K562 (cell line): ENCODE results near the gene ABHD8. TPM values are rescaled to one million over a fixed set of nuclear protein-coding genes. Genes with fewer than 3 reads are reported as not detected.

Experiments
- CXXC5 ChIP-seq: fragments of 250-450 bp; sonication (Bioruptor Pico); IDR thresholded peaks from 2 replicates; pipeline ENCODE4 v1.8.0; 2022; ENCODE audit warnings: inconsistent platforms, mild to moderate bottlenecking, moderate library complexity
- EHMT2 ChIP-seq: fragments of 450-650 bp; IDR thresholded peaks from 2 replicates; pipeline ENCODE4 v1.6.1; 2018; ENCODE audit warnings: antibody characterized with exemption
- FUS ChIP-seq: fragments of 200-400 bp; formaldehyde crosslinking; optimal IDR thresholded peaks from 2 replicates; pipeline ENCODE3; 2017; ENCODE audit warnings: low read depth, low read length
- HMG20A ChIP-seq: fragments of 450-650 bp; formaldehyde crosslinking; conservative IDR thresholded peaks from 2 replicates; pipeline ENCODE4 v1.4.0; 2020; ENCODE audit warnings: mild to moderate bottlenecking, mixed read lengths
- ILF3 ChIP-seq: fragments of 450-650 bp; IDR thresholded peaks from 2 replicates; pipeline ENCODE4 v1.6.1; 2018; ENCODE audit warnings: antibody characterized with exemption, mild to moderate bottlenecking, moderate library complexity, borderline replicate concordance
- KLF16 ChIP-seq: IDR thresholded peaks from 2 replicates; pipeline ENCODE4 v1.6.1; 2016; ENCODE audit warnings: antibody characterized with exemption
- LEF1 ChIP-seq: fragments of 450-650 bp; IDR thresholded peaks from 2 replicates; pipeline ENCODE4 v1.6.1; 2016; ENCODE audit warnings: mild to moderate bottlenecking
- POLR2A ChIP-seq: fragments of 450-650 bp; conservative IDR thresholded peaks from 2 replicates; pipeline ENCODE4 v1.6.1; 2016
- SMARCC2 ChIP-seq: fragments of 450-650 bp; IDR thresholded peaks from 2 replicates; pipeline ENCODE4 v1.6.1; 2017; ENCODE audit warnings: antibody characterized with exemption, moderate library complexity, mild to moderate bottlenecking, low read depth
- TOE1 ChIP-seq, 2 experiments: fragments of 450-650 bp in 1 of 2; sonication (generic) in 1 of 2; formaldehyde crosslinking in 1 of 2; IDR thresholded peaks; 2 replicates each; pipeline versions ENCODE4 v1.7.1 to v1.8.0; 2016 to 2022; ENCODE audit warnings: borderline replicate concordance in 2 of 2, mild to moderate bottlenecking in 2 of 2, antibody characterized with exemption in 1 of 2, inconsistent platforms in 1 of 2, low read depth in 1 of 2, missing genetic modification reagents in 1 of 2, moderate library complexity in 1 of 2
- XRCC5 ChIP-seq: fragments of 200-400 bp; formaldehyde crosslinking; IDR thresholded peaks from 2 replicates; pipeline ENCODE4 v1.6.1; 2017; ENCODE audit warnings: low read depth, mild to moderate bottlenecking, low read length
- ZKSCAN1 ChIP-seq: fragments of 150-350 bp; IDR thresholded peaks from 2 replicates; pipeline ENCODE4 v1.6.1; 2016; ENCODE audit warnings: low read depth, low read length
- ZNF431 ChIP-seq: sonication (generic); formaldehyde crosslinking; IDR thresholded peaks from 2 replicates; pipeline ENCODE4 v1.8.0; 2022; ENCODE audit warnings: mild to moderate bottlenecking, missing genetic modification reagents
- ZNF830 ChIP-seq: fragments of 250-450 bp; sonication (Bioruptor Pico); IDR thresholded peaks from 2 replicates; pipeline ENCODE4 v1.5.0; 2021; ENCODE audit warnings: mild to moderate bottlenecking
- polyA plus RNA-seq, 8 experiments: library from polyadenylated mRNA; depleted of rRNA in 4 of 8; stranded (reverse) in 5 of 8; unstranded in 3 of 8; fragments of >200 nt; fragmentation: Nextera tagmentation in 2 of 8; fragmentation: Illumina TruSeq in 1 of 8; extraction: Ambion mirVana in 2 of 8; extraction: Trizol in 1 of 8; gene quantifications; 2 replicates each; pipeline versions ENCODE4 v1.2.1 to v1.2.3, GENCODE V29; 2011 to 2014; ENCODE audit warnings: inconsistent platforms in 1 of 8, missing spikeins in 1 of 8
- total RNA-seq, 7 experiments: library from RNA; depleted of rRNA in 6 of 7; stranded (reverse); fragments of >200 nt in 6 of 7; fragmentation: Illumina TruSeq in 2 of 7; extraction: Trizol in 2 of 7; gene quantifications; 2 replicates each; pipeline versions ENCODE4 v1.2.1 to v1.2.3, GENCODE V29; 2011 to 2021; ENCODE audit warnings: low replicate concordance in 1 of 7
- TF ChIP-seq, protein P1 (sequence below), 2 experiments: fragments of 450-650 bp in 1 of 2; sonication (generic) in 1 of 2; formaldehyde crosslinking in 1 of 2; IDR thresholded peaks in 1 of 2; conservative IDR thresholded peaks in 1 of 2; 2 replicates each; pipeline versions ENCODE4 v1.6.1 to v1.8.1; 2016 to 2023; ENCODE audit warnings: mild to moderate bottlenecking in 2 of 2, moderate library complexity in 2 of 2, inconsistent platforms in 1 of 2, missing genetic modification reagents in 1 of 2
- TF ChIP-seq, protein P2 (sequence below): fragments of 250-450 bp; sonication (Bioruptor Pico); IDR thresholded peaks from 2 replicates; pipeline ENCODE4 v1.9.0; 2021; ENCODE audit warnings: mild to moderate bottlenecking
- TF ChIP-seq, protein P3 (sequence below): sonication (generic); formaldehyde crosslinking; IDR thresholded peaks from 2 replicates; pipeline ENCODE4 v1.8.1; 2023; ENCODE audit warnings: mild to moderate bottlenecking, missing genetic modification reagents
- TF ChIP-seq, protein P4 (sequence below): sonication (generic); formaldehyde crosslinking; IDR thresholded peaks from 2 replicates; pipeline ENCODE4 v1.8.1; 2023; ENCODE audit warnings: mild to moderate bottlenecking, missing genetic modification reagents
- TF ChIP-seq, protein P5 (sequence below): fragments of 250-450 bp; sonication (Bioruptor Pico); IDR thresholded peaks from 2 replicates; pipeline ENCODE4 v1.5.0; 2021; ENCODE audit warnings: mild to moderate bottlenecking, borderline replicate concordance

ABHD8 gene
- total and polyA plus RNA-seq, 9 of the 15 experiments (the other 6 are each of a cell fraction or from before 2014, with no cell fraction given): 0.04 to 6.6 (median 2.0) TPM; not detected in 1

DNA sequence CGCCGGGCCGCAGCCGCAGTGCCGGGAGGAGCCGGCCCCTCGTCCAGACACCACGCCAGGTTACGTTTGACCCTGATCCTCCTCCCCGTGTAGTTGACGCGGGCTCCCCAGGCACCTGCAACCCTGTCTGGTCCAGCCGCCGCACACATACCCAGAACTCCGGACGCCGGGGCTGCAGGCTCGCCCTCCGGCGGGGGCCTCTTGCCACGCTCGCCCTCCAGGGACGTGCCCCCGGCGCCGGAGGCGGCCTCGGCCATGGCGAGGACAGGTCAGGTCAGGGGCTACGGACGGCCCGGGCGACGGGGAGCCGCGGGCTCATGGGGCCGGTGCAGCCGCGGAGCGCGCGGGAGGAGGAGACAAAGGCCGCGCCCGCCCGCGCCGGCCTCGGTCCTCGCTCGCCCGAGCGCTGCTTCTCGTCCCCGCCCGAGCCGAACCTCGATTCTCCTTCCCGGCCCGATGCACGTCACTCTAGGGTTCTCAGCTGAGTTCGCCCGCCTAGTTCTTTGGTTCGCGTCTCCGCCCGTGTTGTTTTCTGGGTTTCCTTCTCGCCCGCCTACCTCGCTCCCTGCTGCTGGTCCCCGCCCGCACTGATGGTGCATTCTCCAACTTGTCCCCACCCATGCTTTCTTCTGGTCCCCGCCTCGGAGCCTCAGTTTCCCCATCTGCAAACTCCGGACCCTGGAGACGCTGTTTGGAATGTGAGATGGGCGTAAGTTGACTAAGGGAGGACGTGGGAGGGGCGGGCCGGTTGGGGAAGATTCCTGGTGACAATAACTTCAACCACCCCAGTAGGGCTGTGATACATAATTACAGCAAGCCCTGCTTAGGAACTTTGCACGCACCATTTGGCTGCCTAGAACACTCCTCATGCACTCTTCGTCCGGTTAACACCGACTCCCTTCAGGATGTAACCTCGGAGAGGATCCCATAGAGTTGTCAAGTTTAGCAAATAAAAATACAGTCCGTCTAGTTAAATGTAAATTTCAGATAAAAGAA lies 31.5 kb upstream of the ABHD8 start, which contains the start of gene ANO8 (continued):
- TF ChIP-seq, protein P1, sequence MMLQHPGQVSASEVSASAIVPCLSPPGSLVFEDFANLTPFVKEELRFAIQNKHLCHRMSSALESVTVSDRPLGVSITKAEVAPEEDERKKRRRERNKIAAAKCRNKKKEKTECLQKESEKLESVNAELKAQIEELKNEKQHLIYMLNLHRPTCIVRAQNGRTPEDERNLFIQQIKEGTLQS (IDR thresholded peaks at IDR 0.05): no peak
- TF ChIP-seq, protein P1 (CRISPR knock-in tag; conservative IDR thresholded peaks at IDR 0.05): no peak
- TF ChIP-seq KLF16 (no peak), CXXC5 (CRISPR knock-in tag) (peak; percentile 99), LEF1 (0 out of 2 replicates have a peak, but pooled peaks have one; percentile 34), POLR2A (no peak), XRCC5 (peak; percentile 99), SMARCC2 (peak; percentile 42; the same call in 1 of the 2 replicates), FUS (peak; percentile 93), ZNF431 (CRISPR knock-in tag) (peak; percentile 69), ZKSCAN1 (peak; percentile 81), ILF3 (no peak; the same call in 1 of the 2 replicates), HMG20A (no peak), TOE1 (IDR thresholded peaks at IDR 0.05; ENCODE audit: borderline replicate concordance) (peak; percentile 96), TOE1 (CRISPR knock-in tag; IDR thresholded peaks at IDR 0.05; ENCODE audit: borderline replicate concordance, low read depth) (no peak), ZNF830 (CRISPR knock-in tag) (no peak), EHMT2 (no peak)
- TF ChIP-seq, protein P2, sequence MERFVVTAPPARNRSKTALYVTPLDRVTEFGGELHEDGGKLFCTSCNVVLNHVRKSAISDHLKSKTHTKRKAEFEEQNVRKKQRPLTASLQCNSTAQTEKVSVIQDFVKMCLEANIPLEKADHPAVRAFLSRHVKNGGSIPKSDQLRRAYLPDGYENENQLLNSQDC: peak; percentile 63; the same call in 1 of the 2 replicates
- TF ChIP-seq, protein P3, sequence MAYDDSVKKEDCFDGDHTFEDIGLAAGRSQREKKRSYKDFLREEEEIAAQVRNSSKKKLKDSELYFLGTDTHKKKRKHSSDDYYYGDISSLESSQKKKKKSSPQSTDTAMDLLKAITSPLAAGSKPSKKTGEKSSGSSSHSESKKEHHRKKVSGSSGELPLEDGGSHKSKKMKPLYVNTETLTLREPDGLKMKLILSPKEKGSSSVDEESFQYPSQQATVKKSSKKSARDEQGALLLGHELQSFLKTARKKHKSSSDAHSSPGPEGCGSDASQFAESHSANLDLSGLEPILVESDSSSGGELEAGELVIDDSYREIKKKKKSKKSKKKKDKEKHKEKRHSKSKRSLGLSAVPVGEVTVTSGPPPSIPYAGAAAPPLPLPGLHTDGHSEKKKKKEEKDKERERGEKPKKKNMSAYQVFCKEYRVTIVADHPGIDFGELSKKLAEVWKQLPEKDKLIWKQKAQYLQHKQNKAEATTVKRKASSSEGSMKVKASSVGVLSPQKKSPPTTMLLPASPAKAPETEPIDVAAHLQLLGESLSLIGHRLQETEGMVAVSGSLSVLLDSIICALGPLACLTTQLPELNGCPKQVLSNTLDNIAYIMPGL (CRISPR knock-in tag): 0 out of 2 replicates have a peak, but pooled peaks have one; percentile 10
- TF ChIP-seq, protein P4, sequence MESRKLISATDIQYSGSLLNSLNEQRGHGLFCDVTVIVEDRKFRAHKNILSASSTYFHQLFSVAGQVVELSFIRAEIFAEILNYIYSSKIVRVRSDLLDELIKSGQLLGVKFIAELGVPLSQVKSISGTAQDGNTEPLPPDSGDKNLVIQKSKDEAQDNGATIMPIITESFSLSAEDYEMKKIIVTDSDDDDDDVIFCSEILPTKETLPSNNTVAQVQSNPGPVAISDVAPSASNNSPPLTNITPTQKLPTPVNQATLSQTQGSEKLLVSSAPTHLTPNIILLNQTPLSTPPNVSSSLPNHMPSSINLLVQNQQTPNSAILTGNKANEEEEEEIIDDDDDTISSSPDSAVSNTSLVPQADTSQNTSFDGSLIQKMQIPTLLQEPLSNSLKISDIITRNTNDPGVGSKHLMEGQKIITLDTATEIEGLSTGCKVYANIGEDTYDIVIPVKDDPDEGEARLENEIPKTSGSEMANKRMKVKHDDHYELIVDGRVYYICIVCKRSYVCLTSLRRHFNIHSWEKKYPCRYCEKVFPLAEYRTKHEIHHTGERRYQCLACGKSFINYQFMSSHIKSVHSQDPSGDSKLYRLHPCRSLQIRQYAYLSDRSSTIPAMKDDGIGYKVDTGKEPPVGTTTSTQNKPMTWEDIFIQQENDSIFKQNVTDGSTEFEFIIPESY (CRISPR knock-in tag): peak; percentile 91
- TF ChIP-seq, protein P5, sequence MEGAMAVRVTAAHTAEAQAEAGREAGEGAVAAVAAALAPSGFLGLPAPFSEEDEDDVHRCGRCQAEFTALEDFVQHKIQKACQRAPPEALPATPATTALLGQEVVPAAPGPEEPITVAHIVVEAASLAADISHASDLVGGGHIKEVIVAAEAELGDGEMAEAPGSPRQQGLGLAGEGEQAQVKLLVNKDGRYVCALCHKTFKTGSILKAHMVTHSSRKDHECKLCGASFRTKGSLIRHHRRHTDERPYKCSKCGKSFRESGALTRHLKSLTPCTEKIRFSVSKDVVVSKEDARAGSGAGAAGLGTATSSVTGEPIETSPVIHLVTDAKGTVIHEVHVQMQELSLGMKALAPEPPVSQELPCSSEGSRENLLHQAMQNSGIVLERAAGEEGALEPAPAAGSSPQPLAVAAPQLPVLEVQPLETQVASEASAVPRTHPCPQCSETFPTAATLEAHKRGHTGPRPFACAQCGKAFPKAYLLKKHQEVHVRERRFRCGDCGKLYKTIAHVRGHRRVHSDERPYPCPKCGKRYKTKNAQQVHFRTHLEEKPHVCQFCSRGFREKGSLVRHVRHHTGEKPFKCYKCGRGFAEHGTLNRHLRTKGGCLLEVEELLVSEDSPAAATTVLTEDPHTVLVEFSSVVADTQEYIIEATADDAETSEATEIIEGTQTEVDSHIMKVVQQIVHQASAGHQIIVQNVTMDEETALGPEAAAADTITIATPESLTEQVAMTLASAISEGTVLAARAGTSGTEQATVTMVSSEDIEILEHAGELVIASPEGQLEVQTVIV (CRISPR knock-in tag): no peak
